GM18909 (cell line): ENCODE data around the gene HCFC1R1.

Experiments
- ATAC-seq: cut with Tn5 transposase; IDR thresholded peaks from one replicate; pipeline ENCODE4 v1.9.1; 2021; ENCODE audit warnings: mild to moderate bottlenecking; ENCODE audit not compliant: unreplicated experiment, poor library complexity

HCFC1R1 gene

GRCh38 chr16:3035972-3036725 lies 12.4 kb upstream of the HCFC1R1 start:
- no peak for ATAC-seq

- no peak for ATAC-seq
Observed at GRCh38 chr16:3035289-3035971, 11.7 kb upstream of the HCFC1R1 start.

GRCh38 chr16:3032624-3033023 lies 8.9 kb upstream of the HCFC1R1 start:
- ATAC-seq: no peak

GRCh38 chr16:3030222-3031212 lies 6.8 kb upstream of the HCFC1R1 start:
- ATAC-seq: no peak

GRCh38 chr16:3029491-3030221 lies 5.9 kb upstream of the HCFC1R1 start:
- ATAC-seq: no peak

- no peak for ATAC-seq
Observed at GRCh38 chr16:3028716-3029319, 5.1 kb upstream of the HCFC1R1 start.

GRCh38 chr16:3027983-3028715 lies 4.4 kb upstream of the HCFC1R1 start:
- ATAC-seq: no peak

GRCh38 chr16:3027489-3027795 lies 3.7 kb upstream of the HCFC1R1 start:
- no peak for ATAC-seq

GRCh38 chr16:3026609-3027488 lies 3.1 kb upstream of the HCFC1R1 start:
- no peak for ATAC-seq

GRCh38 chr16:3026003-3026378 lies 2.2 kb upstream of the HCFC1R1 start:
- ATAC-seq: no peak

GRCh38 chr16:3025032-3026002 lies 1.6 kb upstream of the HCFC1R1 start:
- no peak for ATAC-seq

- no peak for ATAC-seq
Observed at GRCh38 chr16:3023415-3023668, 400 bp downstream of the HCFC1R1 start.

- ATAC-seq: no peak
Observed at GRCh38 chr16:3022684-3023414, 893 bp downstream of the HCFC1R1 start.

GRCh38 chr16:3022208-3022683 lies 1.5 kb downstream of the HCFC1R1 start:
- ATAC-seq: no peak

GRCh38 chr16:3021449-3022207 lies 2.1 kb downstream of the HCFC1R1 start:
- no peak for ATAC-seq
